Right ventricle myocardium superior (tissue), 1 donor: ENCODE results near the gene LHPP. TPM values are rescaled to one million over a fixed set of nuclear protein-coding genes. Genes with fewer than 3 reads are reported as not detected.
"Not testable (repeated sequence)": the region's sequence is repeated elsewhere in the genome, so short reads cannot be mapped to it uniquely, and the experiment has no call there.

Source experiments
- ATAC-seq: fragments of 200-7000 bp; cut with Tn5 transposase; one replicate; pipeline ENCODE4 v1.9.1; 2020; ENCODE audit warnings: mild to moderate bottlenecking; ENCODE audit not compliant: poor library complexity
- DNase-seq: peaks from one replicate; pipeline ENCODE4 v3.0.0-alpha.2; 2020
- intact Hi-C: fragments of 100-400 bp; cut with DNase I; formaldehyde crosslinking; loops from one replicate; pipeline ENCODE4 v1.11.2; 2022
- total RNA-seq: library from RNA; stranded (reverse); fragmentation: NEBNext Ultra II Directional; extraction: Animal tissue kit (Norgen Biotek cat#: 25700); gene quantifications from one replicate; pipeline ENCODE4 v1.2.1, GENCODE V29; 2021
- donor health status: DM: no; HTN: yes; CAD: no; lungs with severe emphysema.

LHPP gene
- total RNA-seq, 1 donor from 2014 or later, result 7.4 TPM

GRCh38 chr10:124604214-124605000, 142.8 kb downstream of the LHPP start:
- DNase-seq (peak; percentile 35), ATAC-seq (no peak)
- intact Hi-C loops, result no loop called here

DNA sequence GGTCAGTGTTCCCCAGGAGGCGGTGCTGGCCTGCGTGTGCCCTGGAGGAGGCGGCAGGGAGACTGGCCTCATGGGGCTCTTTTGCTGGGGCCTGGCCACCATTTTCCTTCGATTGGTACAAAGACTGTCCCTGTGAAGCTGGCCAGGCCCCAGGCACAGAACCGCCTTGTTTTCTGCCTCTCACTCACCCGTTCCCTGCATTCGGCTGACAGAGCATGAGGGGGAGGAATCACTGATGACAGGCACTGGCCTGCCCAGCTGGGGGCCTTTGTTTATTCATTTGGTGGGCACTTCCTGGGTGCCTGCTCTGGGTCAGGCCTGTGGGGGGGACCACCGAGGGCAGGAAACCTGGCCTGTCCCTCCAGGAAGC, 143.4 kb downstream of the LHPP start:
- peak; percentile 30 for DNase-seq
- ATAC-seq, result no peak
- intact Hi-C loops, result loop anchor here (5.0 kb wide), 1 partner anchor 33 kb away; no protein-coding TSS in a partner anchor

DNA sequence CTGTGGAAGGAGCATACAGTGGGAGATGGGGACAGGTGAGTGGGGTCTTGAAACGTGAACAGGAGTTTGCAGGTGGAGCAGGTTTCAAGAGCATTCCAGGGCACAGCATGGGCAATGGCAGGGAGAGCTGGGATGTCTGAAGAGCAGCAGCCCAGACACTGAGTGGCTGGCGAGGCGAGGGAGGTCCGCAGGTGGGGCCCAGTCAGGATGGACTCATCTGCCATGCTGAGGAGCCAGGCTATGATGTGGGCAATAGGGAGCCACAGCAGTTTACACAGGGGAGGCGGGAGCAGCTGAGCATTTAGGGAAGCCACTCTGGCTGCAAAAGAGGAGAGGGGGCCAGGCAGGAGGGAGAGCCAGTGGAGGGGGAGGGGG, 143.8 kb downstream of the LHPP start:
- intact Hi-C loops, result loop anchor here (5.0 kb wide), 1 partner anchor 33 kb away; no protein-coding TSS in a partner anchor
- DNase-seq (no peak), ATAC-seq (no peak)

- no peak for ATAC-seq
- DNase-seq, result no peak
- intact Hi-C loops, result loop anchor here (5.0 kb wide), 1 partner anchor 34 kb away; no protein-coding TSS in a partner anchor
Observed at GRCh38 chr10:124605856-124606812, 144.5 kb downstream of the LHPP start.

- DNase-seq (no peak), ATAC-seq (no peak)
- intact Hi-C loops, result loop anchor here (5.0 kb wide), 1 partner anchor 35 kb away; no protein-coding TSS in a partner anchor
Observed at GRCh38 chr10:124606822-124607221, 145.2 kb downstream of the LHPP start.

DNA sequence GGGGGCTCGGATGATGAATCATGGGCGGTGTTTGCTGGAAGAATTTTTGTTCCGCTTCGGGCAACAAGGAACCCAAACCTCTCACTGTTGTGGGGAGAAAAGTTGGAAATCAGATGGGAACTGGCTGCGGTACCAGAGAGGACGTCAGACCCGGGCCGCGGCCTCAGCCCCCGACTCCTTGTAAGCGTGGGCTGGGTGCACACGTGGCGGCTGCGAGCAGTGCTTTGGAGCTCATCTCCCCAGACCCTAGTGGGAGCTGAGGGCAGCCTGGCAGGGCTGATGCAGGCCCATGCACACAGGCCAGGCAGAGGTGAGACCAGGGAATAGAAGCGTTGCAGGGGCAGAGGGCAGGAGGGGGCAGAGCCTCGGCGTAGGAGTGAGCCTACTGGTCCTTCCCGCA, 146.1 kb downstream of the LHPP start:
- ATAC-seq (no peak), DNase-seq (no peak)
- intact Hi-C loops, result loop anchor here (5.0 kb wide), 1 partner anchor 35 kb away; no protein-coding TSS in a partner anchor

GRCh38 chr10:124608093-124608721, 146.6 kb downstream of the LHPP start:
- DNase-seq, result no peak
- no peak for ATAC-seq
- intact Hi-C loops, result loop anchor here (5.0 kb wide), 1 partner anchor 36 kb away; no protein-coding TSS in a partner anchor

DNA sequence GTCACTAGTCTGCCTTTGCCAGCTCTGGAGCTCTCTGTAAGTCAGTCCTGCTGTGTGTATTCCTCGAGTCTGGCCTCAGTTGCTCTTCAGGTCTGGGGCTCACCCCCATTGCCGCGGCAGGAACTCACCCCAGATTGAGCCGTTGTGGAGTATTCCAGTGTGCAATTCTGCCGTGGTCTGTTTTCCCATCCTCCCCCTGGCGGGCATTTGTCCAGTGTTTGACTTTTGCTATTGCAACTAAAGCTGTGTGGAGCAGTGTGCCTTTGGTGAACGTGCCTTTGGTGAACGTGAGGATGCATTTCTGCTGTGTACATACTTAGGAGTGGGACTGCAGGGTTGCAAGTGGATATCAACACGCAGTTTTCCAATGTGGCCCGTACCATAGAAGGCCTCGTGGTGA, 148.1 kb downstream of the LHPP start:
- DNase-seq (no peak), ATAC-seq (no peak)
- intact Hi-C loops, result loop anchor here (5.0 kb wide), 1 partner anchor 37 kb away; no protein-coding TSS in a partner anchor

- DNase-seq, ATAC-seq, intact Hi-C loops: not testable (repeated sequence)
Observed at GRCh38 chr10:124610186-124610585, 148.6 kb downstream of the LHPP start.

DNA sequence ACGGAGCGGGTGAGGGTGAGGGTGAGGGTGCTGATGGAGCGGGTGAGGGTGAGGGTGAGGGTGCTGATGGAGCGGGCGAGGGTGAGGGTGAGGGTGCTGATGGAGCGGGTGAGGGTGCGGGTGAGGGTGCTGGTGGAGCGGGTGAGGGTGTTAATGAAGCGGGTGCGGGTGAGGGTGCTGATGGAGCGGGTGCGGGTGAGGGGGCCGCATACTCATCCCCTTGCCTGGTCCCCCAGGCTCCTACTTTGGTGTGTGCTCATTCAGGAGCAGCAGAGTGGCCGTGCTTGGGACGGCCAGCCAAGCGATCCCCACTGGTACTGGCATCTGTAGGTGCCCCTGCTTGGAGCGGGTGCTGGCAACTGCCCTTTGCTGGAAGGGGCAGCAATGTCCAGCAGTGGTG, 149.2 kb downstream of the LHPP start:
- DNase-seq, intact Hi-C loops, ATAC-seq: not testable (repeated sequence)

GRCh38 chr10:124611738-124612137, 150.1 kb downstream of the LHPP start:
- DNase-seq, result no peak
- no peak for ATAC-seq
- intact Hi-C loops, result no loop called here

- intact Hi-C loops, result no loop called here
- no peak for DNase-seq
- peak; percentile 34 for ATAC-seq
Observed at GRCh38 chr10:124612611-124613498, 151.2 kb downstream of the LHPP start.

DNA sequence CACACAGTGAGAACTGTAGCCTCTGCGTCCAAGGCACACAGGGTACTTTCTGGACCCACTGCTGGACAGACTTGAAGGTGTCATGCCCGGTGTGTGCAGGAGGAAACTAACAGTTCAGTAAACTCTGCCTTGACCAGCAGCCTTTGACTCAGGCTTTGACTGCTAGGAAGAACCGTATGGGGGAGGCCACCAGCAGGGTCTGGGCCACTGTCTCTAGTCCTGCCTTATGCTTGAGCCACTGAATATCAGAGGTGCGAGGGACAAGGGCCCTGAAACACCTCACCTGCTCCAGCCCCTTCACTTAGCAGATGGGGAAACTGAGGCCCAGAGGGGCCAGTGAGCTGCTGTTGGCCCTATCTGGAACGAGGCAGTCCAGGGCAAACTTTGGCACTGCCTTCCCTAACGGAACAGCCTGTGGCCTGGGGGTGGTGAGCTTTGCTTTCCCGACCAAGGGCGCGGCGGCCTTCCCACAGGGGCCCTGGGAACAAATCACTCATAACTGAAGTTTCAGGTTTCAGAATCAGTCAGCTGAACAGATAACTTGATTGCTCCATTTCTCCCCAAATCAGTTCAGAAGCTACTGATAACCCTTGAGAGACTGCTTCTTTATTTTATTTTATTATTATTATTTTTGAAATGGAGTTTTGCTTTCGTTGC, 152.5 kb downstream of the LHPP start:
- intact Hi-C loops, result no loop called here
- DNase-seq (no peak), ATAC-seq (no peak)

DNA sequence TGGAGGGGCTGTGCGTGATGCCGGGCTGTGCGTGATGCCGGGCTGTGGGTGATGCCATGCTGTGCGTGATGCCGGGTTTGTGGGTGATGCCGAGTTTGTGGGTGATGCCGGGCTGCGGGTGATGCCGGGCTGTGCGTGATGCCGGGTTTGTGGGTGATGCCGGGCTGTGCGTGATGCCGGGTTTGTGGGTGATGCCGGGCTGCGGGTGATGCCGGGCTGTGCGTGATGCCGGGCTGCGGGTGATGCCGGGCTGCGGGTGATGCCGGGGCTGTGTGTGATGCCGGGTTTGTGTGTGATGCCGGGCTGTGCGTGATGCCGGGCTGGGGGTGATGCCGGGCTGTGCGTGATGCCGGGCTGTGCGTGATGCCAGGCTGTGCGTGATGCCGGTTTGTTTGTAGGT, 153.6 kb downstream of the LHPP start:
- ATAC-seq, result no peak
- intact Hi-C loops, result no loop called here
- DNase-seq, result no peak

- intact Hi-C loops, result no loop called here
- DNase-seq, result no peak
- no peak for ATAC-seq
Observed at GRCh38 chr10:124616040-124616835, 154.6 kb downstream of the LHPP start.

- ATAC-seq, result no peak
- DNase-seq, result no peak
- intact Hi-C loops, result no loop called here
Observed at GRCh38 chr10:124616836-124617130, 155.2 kb downstream of the LHPP start.
